ENCODE measurements around the gene NUP85.

The NUP85 gene

DNA sequence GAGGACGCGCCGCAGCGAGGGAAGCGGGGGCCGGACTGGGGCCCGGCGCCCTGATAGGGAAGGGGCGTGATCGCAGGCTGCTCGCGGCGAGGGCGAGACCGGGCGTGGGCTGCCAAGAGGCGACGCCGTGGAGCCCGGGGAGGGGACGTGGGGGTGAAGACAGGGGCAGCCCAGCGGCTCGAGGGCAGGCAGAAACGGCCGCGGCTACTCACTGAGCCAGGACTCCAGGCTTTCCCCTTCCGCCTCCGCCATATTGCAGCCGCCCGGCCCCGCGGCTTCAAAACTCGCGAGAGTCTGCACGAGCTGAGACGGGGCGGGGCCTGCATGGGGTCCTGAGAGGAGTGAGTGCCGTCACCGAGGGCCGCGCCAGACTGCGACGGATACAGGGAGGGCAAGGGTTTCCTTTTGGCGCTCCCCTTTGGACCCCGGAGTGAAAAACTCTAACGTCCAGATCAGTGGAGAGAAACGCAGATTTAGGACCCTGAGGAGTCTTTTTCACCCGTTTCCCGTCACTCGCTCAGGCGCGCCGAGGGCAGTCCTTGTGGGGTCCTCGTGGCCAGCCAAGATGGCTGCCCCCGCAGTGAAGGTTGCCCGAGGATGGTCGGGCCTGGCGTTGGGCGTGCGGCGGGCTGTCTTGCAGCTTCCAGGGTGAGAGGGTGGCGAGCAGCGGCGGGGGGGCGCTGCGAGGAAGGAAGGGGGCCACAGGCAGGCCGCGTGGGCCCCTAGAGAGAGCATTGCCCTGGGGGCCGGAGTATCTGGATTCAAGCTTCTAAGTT, 56.0 kb downstream of the NUP85 start, which contains the start of the genes GGA3 and MRPS7:
TSS of gene GGA3 (minus strand) at position 271 of the 776 bp plus-strand sequence. CDS start at position 252, 19 bp downstream.
TSS of gene MRPS7 (plus strand) at position 544 of the 776 bp plus-strand sequence. CDS start at position 566, 22 bp downstream.
- Histone ChIP-seq H3K4me3 (peak within 1 kb of the TSS; percentile 100), H3K9me3 (no peaks in the 10 kb centered on the region), H3K4me1 (peaks cover 9% of the 10 kb centered on the region), H3K27me3 (ENCODE audit: low read depth) (no peaks in the 10 kb centered on the region), H3K36me3 (replicated peaks) (peaks cover 47% of the 10 kb centered on the region)
- in situ Hi-C loops (cut with MboI; ENCODE audit: low sequenced_read_pairs), result no loop called here
- DNase-seq (ENCODE audit: low spot score in 2 of 2), result peak; percentile 85 to 97

DNA sequence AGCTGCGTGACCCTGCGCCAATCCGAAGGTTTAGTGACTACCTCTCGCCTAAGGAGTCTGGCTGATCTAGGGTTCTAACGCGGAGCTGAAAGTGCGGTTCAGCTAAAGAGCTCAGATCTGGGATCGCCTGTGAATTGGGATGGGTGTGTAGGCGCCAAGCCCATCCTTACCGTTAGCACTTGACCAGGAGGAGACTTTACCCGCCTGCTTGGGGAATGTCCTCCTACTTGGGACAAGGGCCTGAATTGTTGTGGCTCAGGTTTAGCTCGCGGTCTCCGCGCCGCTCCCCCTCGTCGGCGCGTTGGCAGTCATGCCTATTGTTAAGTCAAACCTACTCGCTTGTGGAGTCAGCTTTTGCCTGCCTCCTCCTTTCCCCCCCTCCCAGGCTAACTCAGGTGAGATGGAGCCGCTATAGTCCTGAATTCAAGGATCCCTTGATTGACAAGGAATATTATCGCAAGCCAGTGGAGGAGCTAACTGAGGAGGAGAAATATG, 56.7 kb downstream of the NUP85 start:
- Histone ChIP-seq H3K4me1 (peaks cover 9% of the 10 kb centered on the region), H3K4me3 (peak overlapping the region; percentile 100), H3K36me3 (replicated peaks) (peaks cover 53% of the 10 kb centered on the region), H3K9me3 (no peaks in the 10 kb centered on the region), H3K27me3 (ENCODE audit: low read depth) (no peaks in the 10 kb centered on the region)
- DNase-seq (ENCODE audit: low spot score in 2 of 2), result peak in 1 of 2 experiments; percentile 40
- in situ Hi-C loops (cut with MboI; ENCODE audit: low sequenced_read_pairs), result no loop called here

DNA sequence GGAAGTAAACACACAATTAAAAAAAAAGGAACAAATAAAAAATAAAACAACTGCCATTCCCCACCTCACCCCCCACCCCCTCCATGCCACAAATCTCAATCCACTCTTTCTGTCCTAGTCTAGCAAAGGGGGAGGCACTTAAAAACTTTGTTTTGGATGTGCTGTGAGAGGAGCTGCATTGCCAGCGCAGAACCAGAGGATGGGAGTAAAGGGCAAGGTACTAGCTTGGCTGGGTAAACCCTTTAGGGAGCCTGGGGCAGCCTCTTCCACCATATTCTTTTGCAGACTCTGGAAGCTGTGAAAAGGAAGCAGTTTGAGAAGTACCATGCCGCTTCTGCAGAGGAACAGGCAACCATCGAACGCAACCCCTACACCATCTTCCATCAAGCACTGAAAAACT, 57.6 kb downstream of the NUP85 start:
- DNase-seq (ENCODE audit: low spot score in 2 of 2), result no peak
- Histone ChIP-seq H3K4me3 (peak overlapping the region; percentile 100), H3K9me3 (no peaks in the 10 kb centered on the region), H3K27me3 (ENCODE audit: low read depth) (no peaks in the 10 kb centered on the region), H3K36me3 (replicated peaks) (peaks cover 57% of the 10 kb centered on the region), H3K4me1 (peaks cover 9% of the 10 kb centered on the region)
- in situ Hi-C loops (cut with MboI; ENCODE audit: low sequenced_read_pairs), result no loop called here

DNA sequence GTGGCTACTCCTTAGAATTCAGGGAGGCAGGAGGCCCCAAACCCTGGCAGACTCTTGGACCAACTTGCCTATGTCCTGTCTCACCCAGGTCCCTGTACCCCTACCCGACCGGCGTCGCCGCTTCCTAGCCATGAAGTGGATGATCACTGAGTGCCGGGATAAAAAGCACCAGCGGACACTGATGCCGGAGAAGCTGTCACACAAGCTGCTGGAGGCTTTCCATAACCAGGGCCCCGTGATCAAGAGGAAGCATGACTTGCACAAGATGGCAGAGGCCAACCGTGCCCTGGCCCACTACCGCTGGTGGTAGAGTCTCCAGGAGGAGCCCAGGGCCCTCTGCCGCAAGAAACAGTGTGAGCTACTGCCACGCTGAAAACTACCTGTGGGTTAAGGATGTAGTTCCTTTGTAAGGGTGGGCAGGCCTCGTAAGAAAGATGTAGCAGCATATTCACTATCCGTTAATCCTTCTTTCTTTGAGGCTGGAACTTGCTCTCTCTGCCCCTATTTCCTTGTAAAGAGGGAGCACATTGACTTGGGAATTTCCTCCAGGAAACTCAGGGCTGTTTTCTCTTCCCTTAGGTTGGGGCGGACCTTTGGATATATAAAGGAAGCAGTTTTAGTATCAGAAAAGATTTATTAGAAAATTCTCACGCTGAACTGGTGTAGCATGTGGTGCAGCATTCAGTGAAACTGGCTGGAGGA, 60.3 kb downstream of the NUP85 start:
- no peak for DNase-seq (ENCODE audit: low spot score in 2 of 2)
- Histone ChIP-seq H3K9me3 (no peaks in the 10 kb centered on the region), H3K27me3 (ENCODE audit: low read depth) (no peaks in the 10 kb centered on the region), H3K36me3 (replicated peaks) (peaks cover 53% of the 10 kb centered on the region), H3K4me3 (no peak overlapping the region), H3K4me1 (peaks cover 10% of the 10 kb centered on the region)
- in situ Hi-C loops (cut with MboI; ENCODE audit: low sequenced_read_pairs), result no loop called here

DNA sequence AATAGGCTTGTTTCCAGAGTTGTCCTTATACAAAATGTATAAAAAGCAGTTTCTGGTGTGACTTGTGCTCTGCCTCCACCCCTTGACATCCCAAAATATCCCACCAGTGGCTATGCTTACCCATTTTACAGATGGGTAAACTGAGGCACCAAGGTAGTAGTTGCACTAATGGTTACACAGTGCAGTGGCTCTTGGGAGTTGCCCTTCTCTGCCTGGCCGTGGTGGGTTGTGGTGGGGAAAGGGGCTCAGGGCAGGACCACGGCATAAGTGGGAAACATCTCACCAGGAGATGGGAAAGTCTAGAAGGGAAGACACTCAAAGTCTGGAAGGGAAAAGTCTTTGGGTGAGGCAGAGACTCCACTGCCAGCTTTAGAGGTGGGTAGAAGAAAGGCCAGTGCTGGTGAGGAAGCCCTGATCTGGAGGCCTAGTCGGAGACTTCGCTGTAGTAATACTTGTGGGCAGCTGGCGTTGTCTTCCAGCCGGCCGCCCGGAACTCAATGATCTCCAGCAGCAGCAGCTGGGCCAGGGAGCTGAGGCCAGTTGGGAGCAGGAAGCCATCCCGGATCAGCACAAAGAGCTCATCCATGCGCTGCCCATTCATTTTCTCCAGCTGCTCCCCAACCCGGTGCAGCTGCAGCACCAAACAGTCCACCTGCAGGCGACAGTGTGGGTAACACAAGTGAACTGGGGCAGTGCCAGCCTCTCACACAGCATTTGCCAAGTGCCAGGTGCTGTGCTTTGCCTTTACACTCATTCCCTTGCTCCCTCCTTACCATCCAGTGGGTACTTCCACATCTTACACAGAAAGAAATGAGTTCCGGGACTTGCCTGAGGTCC, 61.1 kb downstream of the NUP85 start:
- Histone ChIP-seq H3K27me3 (ENCODE audit: low read depth) (no peaks in the 10 kb centered on the region), H3K36me3 (replicated peaks) (peaks cover 48% of the 10 kb centered on the region), H3K9me3 (no peaks in the 10 kb centered on the region), H3K4me3 (no peak overlapping the region), H3K4me1 (peaks cover 10% of the 10 kb centered on the region)
- in situ Hi-C loops (cut with MboI; ENCODE audit: low sequenced_read_pairs), result no loop called here
- no peak for DNase-seq (ENCODE audit: low spot score in 2 of 2)

DNA sequence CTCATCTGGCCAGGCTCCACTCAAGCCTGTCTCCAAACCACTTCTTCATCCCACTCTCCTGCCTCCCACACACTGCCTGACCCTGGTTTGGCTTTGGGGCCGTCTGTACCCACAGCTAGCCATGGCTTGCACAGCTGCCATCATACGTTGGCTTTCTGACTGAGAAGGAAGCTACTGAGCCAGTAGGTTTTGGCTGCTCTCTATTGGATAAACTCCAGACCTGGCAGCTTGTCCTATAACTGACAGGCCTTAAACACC, 61.6 kb downstream of the NUP85 start:
- no peak overlapping the region for H3K4me3 ChIP-seq
- H3K4me1 ChIP-seq, result peaks cover 13% of the 10 kb centered on the region
- no peaks in the 10 kb centered on the region for H3K9me3 ChIP-seq
- no peaks in the 10 kb centered on the region for H3K27me3 ChIP-seq (ENCODE audit: low read depth)
- H3K36me3 ChIP-seq (replicated peaks), result peaks cover 46% of the 10 kb centered on the region
- no peak for DNase-seq (ENCODE audit: low spot score in 2 of 2)
- in situ Hi-C loops (cut with MboI; ENCODE audit: low sequenced_read_pairs), result no loop called here

DNA sequence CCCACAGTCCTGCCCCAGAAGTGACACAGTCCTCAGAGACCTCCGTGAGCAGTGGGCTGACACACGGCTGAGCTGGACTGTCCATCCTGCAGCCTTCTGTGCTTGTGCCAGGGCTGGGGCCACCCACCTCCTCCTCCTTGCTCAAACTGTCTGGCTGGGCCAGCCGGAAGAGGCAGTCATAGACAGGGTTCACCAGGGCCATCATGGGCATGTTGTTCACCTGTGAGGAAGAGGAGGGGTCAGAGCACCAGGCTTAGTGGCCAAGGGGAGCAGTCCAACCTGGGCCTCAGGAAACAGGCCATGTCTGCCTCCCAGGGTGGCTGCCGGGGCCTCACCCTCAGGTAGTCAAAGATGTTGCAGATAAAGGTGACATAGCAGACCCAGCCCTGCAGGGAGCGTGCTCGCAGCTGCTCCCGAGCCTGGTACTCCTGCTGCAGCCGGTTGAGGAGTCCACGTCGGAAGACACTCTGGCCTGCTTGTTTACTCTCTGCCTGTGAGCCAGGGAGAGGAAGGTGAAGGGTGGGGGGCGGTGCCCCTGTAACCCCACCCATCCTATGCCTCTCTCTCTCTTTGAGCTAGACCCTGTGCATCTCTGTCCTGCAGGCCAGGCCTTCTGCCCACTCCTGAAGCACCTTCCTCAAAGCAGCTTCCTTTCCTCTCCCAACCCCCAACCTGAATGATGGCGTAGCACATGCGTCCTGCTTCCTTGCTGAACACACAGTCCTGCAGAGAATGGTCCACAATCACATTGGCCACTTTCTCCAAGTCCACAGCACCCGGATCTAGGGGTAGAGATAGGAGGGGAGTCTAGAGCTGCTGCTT, 62.1 kb downstream of the NUP85 start:
- in situ Hi-C loops (cut with MboI; ENCODE audit: low sequenced_read_pairs), result no loop called here
- DNase-seq (ENCODE audit: low spot score in 2 of 2), result peak in 1 of 2 experiments; percentile 30
- H3K36me3 ChIP-seq (replicated peaks), result peaks cover 47% of the 10 kb centered on the region
- H3K4me3 ChIP-seq, result no peak overlapping the region
- H3K27me3 ChIP-seq (ENCODE audit: low read depth), result no peaks in the 10 kb centered on the region
- H3K9me3 ChIP-seq, result no peaks in the 10 kb centered on the region
- peaks cover 11% of the 10 kb centered on the region for H3K4me1 ChIP-seq

DNA sequence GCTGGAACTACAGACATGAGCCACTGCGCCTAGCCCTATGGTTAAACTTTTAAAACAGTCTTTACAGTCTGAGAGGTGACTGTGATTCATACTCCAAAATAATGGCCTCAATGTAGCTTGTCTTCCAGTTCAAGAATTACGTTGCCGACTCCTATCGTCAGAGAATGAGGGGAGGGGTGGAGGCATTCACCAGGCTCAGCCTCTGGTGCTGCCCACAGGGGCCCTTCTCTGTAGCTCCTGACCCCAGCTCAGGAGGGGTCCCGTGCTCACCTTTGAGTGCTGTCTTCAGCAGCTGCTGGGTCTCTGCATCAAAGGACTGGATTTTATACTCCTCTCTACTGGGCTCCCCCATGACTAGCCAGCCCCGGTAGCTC, 64.4 kb downstream of the NUP85 start:
- DNase-seq (ENCODE audit: low spot score in 2 of 2), result no peak
- in situ Hi-C loops (cut with MboI; ENCODE audit: low sequenced_read_pairs), result no loop called here
- peak overlapping the region; percentile 79 for H3K4me3 ChIP-seq
- no peaks in the 10 kb centered on the region for H3K27me3 ChIP-seq (ENCODE audit: low read depth)
- peaks cover 51% of the 10 kb centered on the region for H3K36me3 ChIP-seq (replicated peaks)
- peaks cover 7% of the 10 kb centered on the region for H3K4me1 ChIP-seq
- no peaks in the 10 kb centered on the region for H3K9me3 ChIP-seq

DNA sequence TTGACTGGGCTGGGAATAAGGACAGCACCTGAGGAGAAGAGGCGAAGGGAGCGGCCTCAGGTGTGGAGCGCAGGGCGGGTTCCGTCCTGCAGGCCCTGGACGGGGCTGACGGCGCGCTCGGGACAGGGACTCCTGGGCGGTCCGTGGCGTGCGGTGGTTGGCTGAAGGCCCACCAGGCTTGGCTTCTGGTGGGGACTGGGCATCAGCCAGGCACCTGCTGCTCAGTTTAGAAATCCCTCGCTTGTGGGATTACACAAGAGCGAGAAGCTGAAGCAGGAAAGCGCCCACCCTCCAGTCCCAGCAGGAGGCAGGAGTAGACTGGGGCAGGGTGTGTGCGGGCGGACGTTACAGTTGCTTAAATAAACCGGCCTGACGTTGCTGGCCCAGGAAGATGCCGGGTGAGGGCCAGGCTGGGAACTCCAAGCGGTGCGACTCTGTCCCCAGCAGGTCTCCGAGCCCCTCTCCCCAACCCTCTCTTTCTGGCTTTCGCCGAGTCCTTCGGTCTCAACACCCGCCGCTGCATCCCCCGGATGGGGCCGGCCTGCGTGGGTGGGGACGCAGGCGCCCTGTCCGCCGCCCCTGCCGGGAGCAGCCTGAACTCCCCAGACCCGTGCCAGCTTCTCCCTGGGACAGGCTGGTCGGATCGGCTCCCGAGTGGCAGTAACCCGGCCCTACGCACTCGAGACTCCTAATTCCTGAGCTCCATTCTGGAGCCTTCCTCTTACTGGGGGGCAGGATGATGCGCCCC, 64.9 kb downstream of the NUP85 start:
- DNase-seq (ENCODE audit: low spot score in 2 of 2), result peak; percentile 72 to 78
- in situ Hi-C loops (cut with MboI; ENCODE audit: low sequenced_read_pairs), result no loop called here
- no peaks in the 10 kb centered on the region for H3K9me3 ChIP-seq
- peaks cover 7% of the 10 kb centered on the region for H3K4me1 ChIP-seq
- H3K27me3 ChIP-seq (ENCODE audit: low read depth), result no peaks in the 10 kb centered on the region
- H3K36me3 ChIP-seq (replicated peaks), result peaks cover 49% of the 10 kb centered on the region
- H3K4me3 ChIP-seq, result peak overlapping the region; percentile 79

DNA sequence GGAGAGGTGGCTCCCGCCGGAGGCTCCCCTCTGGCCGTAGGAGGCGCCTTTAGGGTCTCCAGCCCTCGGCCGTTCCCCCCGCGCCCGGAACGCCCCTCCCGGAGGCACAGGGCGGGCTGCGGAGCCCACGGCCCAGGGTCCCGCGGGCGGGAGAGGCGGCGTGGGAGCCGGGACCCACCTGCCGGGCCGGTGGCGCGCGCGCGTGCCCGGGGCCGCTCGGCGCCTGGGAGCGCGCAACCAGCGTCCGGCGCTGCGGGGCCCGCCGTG, 65.4 kb downstream of the NUP85 start, which contains the start of gene MIF4GD:
TSS of gene MIF4GD (minus strand) at position 266 of the 267 bp plus-strand sequence. CDS start 1,036 bp downstream, outside the sequence.
- Histone ChIP-seq H3K4me3 (peak within 1 kb of the TSS; percentile 79), H3K27me3 (ENCODE audit: low read depth) (no peaks in the 10 kb centered on the region), H3K9me3 (no peaks in the 10 kb centered on the region), H3K36me3 (replicated peaks) (peaks cover 48% of the 10 kb centered on the region), H3K4me1 (peaks cover 7% of the 10 kb centered on the region)
- DNase-seq (ENCODE audit: low spot score in 2 of 2), result no peak
- in situ Hi-C loops (cut with MboI; ENCODE audit: low sequenced_read_pairs), result no loop called here

DNA sequence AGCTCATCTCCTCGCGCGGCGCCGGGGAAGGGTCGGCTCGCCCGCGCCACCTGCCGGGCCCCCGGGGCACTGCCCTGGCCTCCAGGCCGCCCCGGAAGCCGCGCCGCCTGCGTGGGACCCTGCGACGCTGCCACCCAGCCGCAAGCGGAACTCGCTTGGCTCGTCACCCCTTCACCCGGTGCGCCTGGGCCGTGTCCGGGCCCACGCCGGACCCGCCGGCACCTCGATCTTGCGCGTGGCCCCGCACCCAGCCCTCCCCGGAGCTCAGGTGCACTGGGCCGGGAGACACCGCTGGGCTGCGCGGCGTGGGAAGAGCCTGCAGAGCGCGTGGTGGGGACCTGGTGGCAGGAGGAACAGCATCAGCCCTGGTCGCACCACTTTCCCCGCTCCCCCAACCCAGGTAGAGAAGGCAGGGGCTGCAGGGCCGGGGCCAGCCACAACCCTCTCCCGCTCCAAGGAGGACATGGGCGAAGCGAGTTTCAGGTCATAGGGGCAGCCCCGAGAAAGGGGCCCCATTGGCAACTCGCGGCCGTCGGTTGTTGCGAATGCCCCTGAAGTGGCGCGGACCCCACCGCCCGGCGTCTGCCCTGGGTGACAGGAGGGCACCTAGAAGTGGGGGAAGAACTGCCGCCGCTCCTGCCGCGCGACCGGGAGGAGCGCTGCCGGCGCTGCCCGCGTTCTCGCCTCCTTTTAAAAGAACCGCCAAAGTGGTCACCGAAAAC, 65.9 kb downstream of the NUP85 start:
- Histone ChIP-seq H3K36me3 (replicated peaks) (peaks cover 43% of the 10 kb centered on the region), H3K27me3 (ENCODE audit: low read depth) (no peaks in the 10 kb centered on the region), H3K4me3 (peak overlapping the region; percentile 79), H3K9me3 (no peaks in the 10 kb centered on the region), H3K4me1 (peaks cover 7% of the 10 kb centered on the region)
- in situ Hi-C loops (cut with MboI; ENCODE audit: low sequenced_read_pairs), result no loop called here
- DNase-seq (ENCODE audit: low spot score in 2 of 2), result peak; percentile 66 to 85
